DOHH2 (cell line): Measurements from ENCODE around the gene UBE2H.

ENCODE experiments used
- H3F3A ChIP-seq: fragments of 200-600 bp; sonication (generic), shearing (Covaris generic); 2 replicates; pipeline ENCODE4 v1.6.0; 2016; ENCODE audit warnings: antibody characterized with exemption, mild to moderate bottlenecking; ENCODE audit not compliant: control insufficient read depth, insufficient read depth
- H3K27ac ChIP-seq: fragments of 200-600 bp; sonication (generic); 2 replicates; pipeline ENCODE4 v1.5.1; 2014; ENCODE audit warnings: low read depth, mild to moderate bottlenecking, low read length, moderate library complexity
- H3K27me3 ChIP-seq: fragments of 200-600 bp; sonication (generic); 2 replicates; pipeline ENCODE4 v1.6.1; 2014; ENCODE audit warnings: mild to moderate bottlenecking, low read length, mixed read lengths; ENCODE audit not compliant: control insufficient read depth
- H3K36me3 ChIP-seq: fragments of 200-600 bp; sonication (generic); 2 replicates; pipeline ENCODE4 v1.6.1; 2014; ENCODE audit warnings: mild to moderate bottlenecking, low read length, moderate library complexity, mixed read lengths; ENCODE audit not compliant: control insufficient read depth
- H3K4me1 ChIP-seq: fragments of 200-600 bp; sonication (generic); 2 replicates; pipeline ENCODE4 v1.6.1; 2014; ENCODE audit warnings: mild to moderate bottlenecking, low read length, mixed read lengths; ENCODE audit not compliant: control insufficient read depth
- H3K4me2 ChIP-seq: fragments of 200-600 bp; sonication (generic); 2 replicates; pipeline ENCODE4 v1.6.0; 2014; ENCODE audit warnings: mild to moderate bottlenecking, low read length, moderate library complexity
- H3K4me3 ChIP-seq: fragments of 200-600 bp; sonication (generic); 2 replicates; pipeline ENCODE4 v1.5.1; 2014; ENCODE audit warnings: mild to moderate bottlenecking, low read length, mixed read lengths
- H3K79me2 ChIP-seq: fragments of 200-600 bp; sonication (generic); 2 replicates; pipeline ENCODE4 v1.6.1; 2014; ENCODE audit warnings: mild to moderate bottlenecking, low read length, mixed read lengths; ENCODE audit not compliant: control insufficient read depth
- H3K9me2 ChIP-seq: fragments of 200-600 bp; sonication (generic); replicated peaks from 2 replicates; pipeline ENCODE4 v1.6.1; 2014; ENCODE audit warnings: mild to moderate bottlenecking, low read length, mixed read lengths; ENCODE audit not compliant: control insufficient read depth
- H3K9me3 ChIP-seq: fragments of 200-600 bp; sonication (generic); 2 replicates; pipeline ENCODE4 v1.6.1; 2014; ENCODE audit warnings: antibody characterized with exemption, low read length, mixed read lengths; ENCODE audit not compliant: control insufficient read depth, insufficient read depth
- H4K20me1 ChIP-seq: fragments of 200-600 bp; sonication (generic); 2 replicates; pipeline ENCODE4 v1.6.0; 2014; ENCODE audit warnings: low read depth, mild to moderate bottlenecking, antibody characterized with exemption, low read length, moderate library complexity; ENCODE audit not compliant: control insufficient read depth, insufficient read depth
- CTCF ChIP-seq: fragments of 200-600 bp; sonication (generic); IDR thresholded peaks from one replicate; pipeline ENCODE4 v1.5.1; 2014; ENCODE audit warnings: antibody characterized with exemption, mild to moderate bottlenecking, low read depth, low read length; ENCODE audit not compliant: poor library complexity, severe bottlenecking
- EZH2phosphoT487 ChIP-seq: fragments of 200-600 bp; sonication (generic); IDR thresholded peaks from 2 replicates; pipeline ENCODE4 v1.6.1; 2017; ENCODE audit warnings: borderline replicate concordance, mild to moderate bottlenecking, antibody characterized with exemption, low read length, moderate library complexity, mixed read lengths

The UBE2H gene

GRCh38 chr7:129907122-129907736 lies 45.5 kb downstream of the UBE2H start:
- no peak overlapping the region for H3K4me3 ChIP-seq
- 0 out of 2 replicates have a peak, but pooled peaks cover 6% of the 10 kb centered on the region for H3K36me3 ChIP-seq
- no peak overlapping the region for H3K27ac ChIP-seq
- peaks cover 9% of the 10 kb centered on the region; the same call in 1 of the 2 replicates for H4K20me1 ChIP-seq
- H3K79me2 ChIP-seq: peaks cover 9% of the 10 kb centered on the region
- no peaks in the 10 kb centered on the region for H3K9me2 ChIP-seq
- TF ChIP-seq EZH2phosphoT487 (no peak), CTCF (no peak)
- no peak overlapping the region for H3K4me2 ChIP-seq
- H3K9me3 ChIP-seq: no peaks in the 10 kb centered on the region
- H3F3A ChIP-seq: no peaks in the 10 kb centered on the region
- H3K27me3 ChIP-seq: no peaks in the 10 kb centered on the region
- peaks cover 14% of the 10 kb centered on the region for H3K4me1 ChIP-seq

- Histone ChIP-seq H3K79me2 (peaks cover 9% of the 10 kb centered on the region), H3K27ac (no peak overlapping the region), H3K4me1 (peaks cover 14% of the 10 kb centered on the region), H3F3A (no peaks in the 10 kb centered on the region), H3K4me2 (no peak overlapping the region), H3K27me3 (no peaks in the 10 kb centered on the region), H3K9me2 (no peaks in the 10 kb centered on the region), H3K36me3 (0 out of 2 replicates have a peak, but pooled peaks cover 6% of the 10 kb centered on the region), H3K9me3 (no peaks in the 10 kb centered on the region), H4K20me1 (peaks cover 9% of the 10 kb centered on the region; the same call in 1 of the 2 replicates), H3K4me3 (no peak overlapping the region)
- TF ChIP-seq CTCF (no peak), EZH2phosphoT487 (no peak)
Observed at GRCh38 chr7:129906700-129907099, 46.1 kb downstream of the UBE2H start.

- H3K27me3 ChIP-seq: no peaks in the 10 kb centered on the region
- no peaks in the 10 kb centered on the region for H3K9me2 ChIP-seq
- H3K4me2 ChIP-seq: peak overlapping the region; percentile 25
- H3K36me3 ChIP-seq: peaks cover 10% of the 10 kb centered on the region; the same call in 1 of the 2 replicates
- no peak overlapping the region for H3K4me3 ChIP-seq
- H3K4me1 ChIP-seq: peaks cover 14% of the 10 kb centered on the region
- no peaks in the 10 kb centered on the region for H3F3A ChIP-seq
- TF ChIP-seq CTCF (no peak), EZH2phosphoT487 (no peak)
- peaks cover 9% of the 10 kb centered on the region for H3K79me2 ChIP-seq
- H3K27ac ChIP-seq: no peak overlapping the region
- H4K20me1 ChIP-seq: peaks cover 9% of the 10 kb centered on the region; the same call in 1 of the 2 replicates
- no peaks in the 10 kb centered on the region for H3K9me3 ChIP-seq
Observed at GRCh38 chr7:129903935-129904334, 48.8 kb downstream of the UBE2H start.
